HepG2 (cell line): Measurements from ENCODE around the gene RHOBTB1. TPM values are rescaled to one million over a fixed set of nuclear protein-coding genes. Genes with fewer than 3 reads are reported as not detected.
A peak's percentile ranks its signal among the peaks of the same experiment; 100 is the strongest.

Source experiments
- FOXP4 ChIP-seq: sonication (generic); formaldehyde crosslinking; IDR thresholded peaks from 2 replicates; pipeline ENCODE4 v1.4.0; 2020; ENCODE audit warnings: missing genetic modification reagents
- NFE2L1 ChIP-seq: sonication (generic); formaldehyde crosslinking; IDR thresholded peaks from 2 replicates; pipeline ENCODE4 v1.4.0; 2020; ENCODE audit warnings: missing genetic modification reagents, mild to moderate bottlenecking, borderline replicate concordance
- NR0B2 ChIP-seq: sonication (generic); formaldehyde crosslinking; IDR thresholded peaks from 2 replicates; pipeline ENCODE4 v1.4.0; 2020; ENCODE audit warnings: mild to moderate bottlenecking, missing genetic modification reagents
- PATZ1 ChIP-seq: sonication (generic); formaldehyde crosslinking; IDR thresholded peaks from 2 replicates; pipeline ENCODE4 v1.4.0; 2020; ENCODE audit warnings: missing genetic modification reagents
- REST ChIP-seq, 2 experiments: IDR thresholded peaks; 2 replicates each; pipeline ENCODE4 v1.6.1; 2011 to 2012; ENCODE audit warnings: low read length in 2 of 2, borderline replicate concordance in 1 of 2, low read depth in 1 of 2, mild to moderate bottlenecking in 1 of 2, moderate library complexity in 1 of 2
- RFX1 ChIP-seq: fragments of 450-650 bp; IDR thresholded peaks from 2 replicates; pipeline ENCODE4 v1.6.1; 2017
- UBTF ChIP-seq: sonication (generic); formaldehyde crosslinking; IDR thresholded peaks from 2 replicates; pipeline ENCODE4 v1.4.0; 2020; ENCODE audit warnings: mild to moderate bottlenecking, missing genetic modification reagents
- ZNF180 ChIP-seq: sonication (generic); formaldehyde crosslinking; IDR thresholded peaks from 2 replicates; pipeline ENCODE4 v1.4.0; 2020; ENCODE audit warnings: low read depth, missing genetic modification reagents, borderline replicate concordance
- ZNF501 ChIP-seq: sonication (generic); formaldehyde crosslinking; IDR thresholded peaks from 2 replicates; pipeline ENCODE4 v1.5.1; 2020; ENCODE audit warnings: mild to moderate bottlenecking, moderate library complexity, missing genetic modification reagents
- ZNF513 ChIP-seq: sonication (generic); formaldehyde crosslinking; conservative IDR thresholded peaks from 2 replicates; pipeline ENCODE4 v1.5.0; 2020; ENCODE audit warnings: missing genetic modification reagents
- ZNF75D ChIP-seq: sonication (generic); formaldehyde crosslinking; IDR thresholded peaks from 2 replicates; pipeline ENCODE4 v1.8.1; 2023; ENCODE audit warnings: missing genetic modification reagents, mild to moderate bottlenecking, borderline replicate concordance
- ZSCAN29 ChIP-seq: sonication (generic); formaldehyde crosslinking; conservative IDR thresholded peaks from 2 replicates; pipeline ENCODE4 v1.4.0; 2020; ENCODE audit warnings: mild to moderate bottlenecking, missing genetic modification reagents
- ZZZ3 ChIP-seq: sonication (generic); formaldehyde crosslinking; IDR thresholded peaks from 2 replicates; pipeline ENCODE4 v1.4.0; 2020; ENCODE audit warnings: missing genetic modification reagents, mild to moderate bottlenecking, borderline replicate concordance
- polyA plus RNA-seq, 8 experiments: library from polyadenylated mRNA; depleted of rRNA in 3 of 8; stranded (reverse) in 7 of 8; unstranded in 1 of 8; fragments of >200 nt; fragmentation: Illumina TruSeq in 4 of 8; extraction: Trizol in 4 of 8; gene quantifications; 2 replicates each; pipeline versions ENCODE4 v1.2.1 to v1.2.3, GENCODE V29; 2011 to 2016; ENCODE audit warnings: low read depth in 4 of 8, missing spikeins in 1 of 8, mixed read lengths in 1 of 8; ENCODE audit not compliant: insufficient read depth in 1 of 8
- total RNA-seq, 5 experiments: library from RNA; depleted of rRNA; stranded (reverse); fragments of >200 nt; fragmentation: Illumina TruSeq; extraction: Trizol; gene quantifications; 2 replicates each; pipeline ENCODE4 v1.2.3, GENCODE V29; 2016; ENCODE audit warnings: low read depth in 1 of 5

The RHOBTB1 gene
- total and polyA plus RNA-seq, 2 of the 13 experiments (the other 11 are each of a cell fraction or from before 2014, with no cell fraction given), result 18.8 to 59.5 TPM

GRCh38 chr10:60942788-60943315 lies 1.1 kb downstream of the RHOBTB1 start (continued):
- TF ChIP-seq UBTF (CRISPR knock-in tag) (no peak), FOXP4 (CRISPR knock-in tag) (peak; percentile 78), ZZZ3 (CRISPR knock-in tag) (no peak), NR0B2 (CRISPR knock-in tag) (no peak), ZNF501 (0 out of 2 replicates have a peak, but pooled peaks have one; percentile 17), PATZ1 (CRISPR knock-in tag) (no peak), REST (IDR thresholded peaks at IDR 0.05; ENCODE audit: borderline replicate concordance in 1 of 2, low read depth in 1 of 2, low read length in 2 of 2) (peak in 1 of 2 experiments; percentile 11; a peak in 1 of 4 replicates), ZNF180 (CRISPR knock-in tag) (no peak), ZSCAN29 (CRISPR knock-in tag) (no peak), NFE2L1 (CRISPR knock-in tag) (no peak), RFX1 (no peak), ZNF513 (CRISPR knock-in tag) (no peak), ZNF75D (CRISPR knock-in tag) (no peak)
